Measurements from ENCODE around the gene VPS4A.

The VPS4A gene

GRCh38 chr16:69367980-69368379 lies 56.8 kb downstream of the VPS4A start:
- H3K36me3 ChIP-seq (ENCODE audit: control insufficient read depth, insufficient read depth, low read length) = peaks cover 80% of the 10 kb centered on the region
- no peak overlapping the region for H3K9ac ChIP-seq (ENCODE audit: low read length)
- H3K4me3 ChIP-seq (ENCODE audit: low read depth, low read length) = no peak overlapping the region
- H3K27ac ChIP-seq (ENCODE audit: low read depth, low read length) = no peak overlapping the region
- no peaks in the 10 kb centered on the region for H3K4me1 ChIP-seq (ENCODE audit: control insufficient read depth, insufficient read depth, low read length)
- no peaks in the 10 kb centered on the region for H3K9me3 ChIP-seq (ENCODE audit: control insufficient read depth, insufficient read depth, low read depth, low read length)
- no peaks in the 10 kb centered on the region for H3K27me3 ChIP-seq (ENCODE audit: control insufficient read depth, insufficient read depth, low read length)

- no peak overlapping the region for H3K27ac ChIP-seq (ENCODE audit: low read depth, low read length)
- no peaks in the 10 kb centered on the region for H3K4me1 ChIP-seq (ENCODE audit: control insufficient read depth, insufficient read depth, low read length)
- no peak overlapping the region for H3K4me3 ChIP-seq (ENCODE audit: low read depth, low read length)
- H3K9me3 ChIP-seq (ENCODE audit: control insufficient read depth, insufficient read depth, low read depth, low read length) = no peaks in the 10 kb centered on the region
- no peaks in the 10 kb centered on the region for H3K27me3 ChIP-seq (ENCODE audit: control insufficient read depth, insufficient read depth, low read length)
- no peak overlapping the region for H3K9ac ChIP-seq (ENCODE audit: low read length)
- peaks cover 88% of the 10 kb centered on the region for H3K36me3 ChIP-seq (ENCODE audit: control insufficient read depth, insufficient read depth, low read length)
Measured at GRCh38 chr16:69368866-69369265, 57.7 kb downstream of the VPS4A start.

GRCh38 chr16:69371564-69371963 lies 60.4 kb downstream of the VPS4A start:
- no peaks in the 10 kb centered on the region for H3K27me3 ChIP-seq (ENCODE audit: control insufficient read depth, insufficient read depth, low read length)
- no peak overlapping the region for H3K4me3 ChIP-seq (ENCODE audit: low read depth, low read length)
- no peak overlapping the region for H3K9ac ChIP-seq (ENCODE audit: low read length)
- no peak overlapping the region for H3K27ac ChIP-seq (ENCODE audit: low read depth, low read length)
- no peaks in the 10 kb centered on the region for H3K9me3 ChIP-seq (ENCODE audit: control insufficient read depth, insufficient read depth, low read depth, low read length)
- peaks cover 76% of the 10 kb centered on the region for H3K36me3 ChIP-seq (ENCODE audit: control insufficient read depth, insufficient read depth, low read length)
- no peaks in the 10 kb centered on the region for H3K4me1 ChIP-seq (ENCODE audit: control insufficient read depth, insufficient read depth, low read length)

- Histone ChIP-seq H3K9ac (ENCODE audit: low read length) (no peak overlapping the region), H3K27ac (ENCODE audit: low read depth, low read length) (no peak overlapping the region), H3K4me3 (ENCODE audit: low read depth, low read length) (no peak overlapping the region), H3K27me3 (ENCODE audit: control insufficient read depth, insufficient read depth, low read length) (no peaks in the 10 kb centered on the region), H3K4me1 (ENCODE audit: control insufficient read depth, insufficient read depth, low read length) (no peaks in the 10 kb centered on the region), H3K36me3 (ENCODE audit: control insufficient read depth, insufficient read depth, low read length) (peaks cover 69% of the 10 kb centered on the region), H3K9me3 (ENCODE audit: control insufficient read depth, insufficient read depth, low read depth, low read length) (no peaks in the 10 kb centered on the region)
Measured at GRCh38 chr16:69373019-69373418, 61.9 kb downstream of the VPS4A start.
